Erythroblast (primary cell): ENCODE data around the gene ABI1.

Source experiments
- DNase-seq, 2 experiments: peaks; one replicate each; lab custom pipeline; 2025; lab: John Stamatoyannopoulos, UW
- GATA1 ChIP-seq: IDR thresholded peaks from 2 replicates; pipeline ENCODE4 v1.6.1; 2011; ENCODE audit warnings: low read depth, mild to moderate bottlenecking, control low read depth, low read length, moderate library complexity
- POLR2A ChIP-seq: IDR thresholded peaks from 2 replicates; pipeline ENCODE4 v1.6.1; 2011; ENCODE audit warnings: mild to moderate bottlenecking, low read length

The ABI1 gene

DNA sequence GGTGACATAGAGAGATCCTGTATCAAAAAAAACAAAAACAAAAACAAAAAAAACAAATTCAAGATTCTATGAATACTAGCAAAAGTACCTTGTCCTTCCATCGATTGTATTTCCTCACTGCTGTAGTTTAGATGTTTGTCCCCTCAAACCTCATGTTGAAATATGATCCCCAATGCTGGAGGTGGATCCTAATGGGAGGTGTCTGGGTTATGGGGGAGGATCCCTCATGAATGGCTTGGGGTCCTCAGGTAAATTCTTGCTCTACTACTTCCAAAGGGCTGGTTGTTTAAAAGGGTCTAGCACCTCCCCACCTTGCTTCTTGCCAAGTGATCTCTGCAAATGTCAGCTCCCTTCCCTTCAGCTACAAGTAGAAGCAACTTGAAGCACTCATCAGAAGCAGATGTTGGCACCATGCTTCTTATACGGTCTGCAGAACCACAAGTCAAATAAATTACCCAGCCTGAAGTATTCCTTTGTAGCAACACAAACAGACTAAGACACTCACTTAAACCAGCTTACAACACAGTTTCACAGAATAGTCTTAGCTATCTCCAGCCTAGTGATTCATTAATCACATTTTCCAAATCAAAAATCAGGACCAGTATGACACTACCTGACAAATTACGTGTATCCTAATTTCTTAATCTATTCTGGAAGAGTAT, 20.7 kb downstream of the ABI1 start:
- DNase-seq, result no peak
- TF ChIP-seq GATA1 (no peak), POLR2A (no peak)

DNA sequence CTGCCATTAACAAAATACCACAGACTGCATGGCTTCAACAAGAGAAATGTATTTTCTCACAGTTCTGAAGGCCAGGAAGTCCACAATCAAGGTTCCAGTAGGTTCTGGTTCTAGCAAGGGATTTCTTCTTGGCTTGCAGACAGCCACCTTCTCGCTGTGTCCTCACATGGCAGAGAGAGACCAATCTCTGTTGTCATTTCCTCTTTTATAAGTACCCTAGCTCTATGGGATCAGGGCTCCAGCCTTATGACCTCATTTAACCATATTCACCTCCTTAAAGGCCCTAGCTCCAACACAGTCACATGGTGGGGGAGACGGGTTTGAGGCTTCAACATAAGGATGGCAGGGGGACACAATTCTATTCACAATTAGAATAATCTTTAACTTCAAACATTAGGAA, 23.6 kb downstream of the ABI1 start:
- no peak for TF ChIP-seq GATA1
- no peak for TF ChIP-seq POLR2A
- no peak for DNase-seq

DNA sequence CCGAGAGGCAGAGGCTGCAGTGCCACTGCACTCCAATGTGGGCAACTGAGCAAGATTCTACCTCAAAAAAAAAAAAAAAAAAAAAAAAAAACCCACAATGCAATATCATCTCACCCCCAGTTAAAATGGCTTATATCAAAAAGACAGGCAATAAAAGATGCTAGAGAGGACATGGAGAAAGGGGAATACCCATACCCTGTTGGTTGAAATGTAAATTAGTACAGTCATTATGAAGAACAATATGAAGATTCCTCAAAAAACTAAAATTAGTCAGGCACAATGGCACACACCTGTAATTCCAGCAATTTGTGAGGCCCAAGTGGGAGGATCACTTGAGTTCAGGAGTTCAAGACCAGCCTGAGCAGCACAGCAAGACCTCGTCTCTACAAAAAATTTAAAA, 25.7 kb downstream of the ABI1 start:
- DNase-seq, result no peak
- TF ChIP-seq POLR2A (no peak), GATA1 (no peak)

DNA sequence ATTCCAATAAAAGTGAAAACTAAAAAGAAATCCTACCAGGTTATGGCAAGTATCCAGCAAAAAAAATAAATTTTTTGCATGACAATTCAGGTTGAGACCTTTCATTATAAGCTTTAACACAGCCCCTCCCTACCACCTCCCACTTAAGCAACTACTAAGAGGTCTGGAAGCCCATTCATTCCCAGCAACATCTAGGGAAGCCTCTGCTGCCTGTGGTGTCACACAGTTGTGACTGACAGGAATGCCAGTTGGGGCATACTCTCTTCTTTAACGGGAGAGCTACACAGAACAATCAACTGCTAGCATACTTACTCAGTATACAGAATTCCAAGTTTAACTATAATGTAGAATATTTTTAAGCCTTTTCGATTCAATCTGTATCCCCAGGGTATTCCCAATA, 27.8 kb downstream of the ABI1 start:
- no peak for DNase-seq
- TF ChIP-seq POLR2A, result no peak
- no peak for TF ChIP-seq GATA1

DNA sequence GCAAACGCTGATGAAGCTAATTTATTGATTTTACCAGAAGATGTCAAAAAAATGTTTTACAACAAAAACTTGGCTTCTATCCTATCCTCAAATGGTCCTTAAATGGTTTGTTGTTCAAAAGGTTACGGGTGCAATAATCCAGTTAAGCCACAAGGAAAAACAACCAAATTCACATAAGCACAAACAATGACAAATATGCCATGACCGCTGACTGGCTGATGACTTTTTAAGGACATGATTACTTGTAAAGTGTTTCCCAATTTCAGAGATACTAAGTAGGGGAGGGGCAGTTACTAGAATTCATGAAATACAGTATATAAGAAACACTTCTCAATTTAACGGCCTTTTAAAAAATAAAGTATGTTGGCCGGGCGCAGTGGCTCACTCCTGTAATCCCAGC, 28.8 kb downstream of the ABI1 start:
- TF ChIP-seq GATA1, result no peak
- no peak for TF ChIP-seq POLR2A
- no peak for DNase-seq

DNA sequence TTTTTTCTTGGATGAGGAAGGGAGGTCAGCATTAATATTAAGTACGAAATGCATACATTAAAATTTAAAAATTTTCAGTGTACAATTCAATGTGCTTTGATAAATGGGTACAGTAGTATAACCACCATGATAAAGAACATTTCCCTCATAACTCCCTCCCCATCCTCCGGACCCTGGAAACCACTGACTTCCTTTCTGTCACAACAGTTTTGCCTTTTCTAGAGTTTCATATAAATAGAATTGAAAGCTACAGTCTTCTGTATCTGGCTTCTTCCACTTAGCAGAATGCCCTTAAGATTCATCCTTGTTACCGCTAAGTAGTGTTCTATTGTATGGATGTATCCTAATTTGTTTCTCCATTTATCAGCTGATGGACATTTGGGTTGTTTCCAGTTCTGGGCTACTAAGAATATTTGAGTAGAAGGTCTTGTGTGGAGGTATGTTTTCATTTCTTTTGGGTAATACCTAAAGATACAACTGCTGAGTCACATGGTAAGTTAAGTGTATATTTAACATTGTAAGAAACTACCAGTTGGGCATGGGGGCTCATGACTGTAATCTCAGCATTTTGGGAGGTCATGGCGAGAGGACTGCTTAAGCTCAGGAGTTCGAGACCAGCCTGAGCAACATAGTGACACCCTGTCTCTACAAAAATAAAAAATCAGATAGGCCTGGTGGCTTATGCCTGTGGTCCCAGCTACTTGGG, 30.8 kb downstream of the ABI1 start:
- TF ChIP-seq GATA1, result no peak
- no peak for TF ChIP-seq POLR2A
- DNase-seq, result no peak

DNA sequence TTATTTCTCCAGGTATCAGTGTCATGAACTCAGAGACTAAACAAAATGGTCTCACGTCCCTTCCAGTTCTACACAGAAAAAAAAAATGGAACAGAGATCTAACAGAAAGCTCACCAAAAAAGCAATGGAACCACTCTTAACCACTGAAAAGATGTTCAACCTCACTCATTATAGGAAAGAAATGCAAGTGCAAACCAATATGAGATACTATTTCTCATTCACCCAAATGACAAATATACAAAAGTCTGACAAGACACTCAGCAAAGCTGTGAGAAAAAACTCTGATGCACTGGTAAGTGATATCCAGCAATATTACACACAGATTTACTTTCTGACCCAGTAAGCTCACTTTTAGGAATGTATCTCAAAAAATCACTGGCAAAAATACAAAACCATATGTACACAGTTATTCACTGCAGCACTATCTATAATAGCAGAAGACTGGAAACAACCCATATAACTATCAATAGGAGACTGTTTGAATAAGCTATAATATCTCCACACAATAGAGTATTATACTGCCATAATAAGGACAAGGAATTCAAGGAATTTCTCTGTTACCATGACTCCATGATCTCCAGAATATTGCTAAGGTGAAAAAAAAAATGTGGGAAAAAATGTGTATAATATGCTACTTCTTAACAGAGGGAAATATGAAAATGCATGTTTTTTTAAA, 36.6 kb downstream of the ABI1 start:
- no peak for DNase-seq
- TF ChIP-seq POLR2A (no peak), GATA1 (no peak)

DNA sequence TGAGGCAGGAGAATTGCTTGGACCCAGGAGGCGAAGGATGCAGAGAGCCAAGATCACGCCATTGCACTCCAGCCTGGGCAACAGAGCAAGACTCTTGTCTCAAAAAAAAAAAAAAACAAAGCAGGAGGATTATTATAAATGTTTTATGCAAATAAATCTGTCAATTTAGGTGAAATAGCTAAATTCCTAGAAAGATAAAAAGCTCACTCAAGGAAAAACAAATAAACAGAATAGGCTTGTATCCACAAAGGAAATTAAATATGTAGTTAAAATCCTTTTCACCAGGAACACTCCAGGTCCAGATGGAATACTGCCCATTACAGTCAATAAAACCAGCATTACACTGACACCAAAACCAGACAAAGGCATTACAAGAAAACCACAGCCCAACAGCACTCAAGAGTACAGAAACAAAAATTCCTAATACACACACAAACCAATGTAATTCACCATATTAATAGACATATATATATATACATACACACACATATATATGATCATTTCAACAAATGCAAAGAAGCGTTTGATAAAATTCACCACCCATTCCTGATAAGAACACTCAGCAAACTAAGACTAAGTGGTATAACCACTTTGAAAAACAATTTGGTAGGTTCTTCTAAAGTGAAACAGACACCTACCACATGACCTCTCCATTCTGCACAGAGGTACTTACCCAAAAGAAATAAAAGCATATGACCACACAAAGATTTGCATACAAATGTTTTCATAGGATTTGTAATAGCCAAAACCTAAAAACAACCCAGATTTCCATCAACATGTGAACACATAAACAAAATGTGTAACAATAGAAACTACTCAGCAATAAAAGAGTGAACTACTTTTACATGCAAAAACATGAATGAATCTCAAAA, 38.8 kb downstream of the ABI1 start:
- TF ChIP-seq GATA1 (no peak), POLR2A (no peak)
- DNase-seq, result no peak

DNA sequence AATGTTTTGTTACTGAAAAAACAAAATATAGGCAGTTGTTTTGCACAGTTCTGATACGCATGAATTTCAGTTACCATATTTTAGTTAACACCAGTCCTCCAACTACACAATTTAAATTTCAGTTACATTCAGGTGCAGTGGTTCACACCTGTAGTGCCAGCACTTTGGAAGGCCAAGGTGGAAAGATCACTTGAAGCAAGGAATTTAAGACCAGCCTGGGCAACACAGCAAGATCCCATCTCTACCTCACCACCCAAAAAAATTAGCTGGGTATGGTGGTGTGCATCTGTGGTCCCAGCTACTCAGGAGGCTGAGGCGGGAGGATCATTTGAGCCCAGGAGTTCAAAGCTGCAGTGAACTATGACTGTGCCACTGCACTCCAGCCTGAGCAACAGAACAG, 45.3 kb downstream of the ABI1 start:
- no peak for DNase-seq
- no peak for TF ChIP-seq GATA1
- TF ChIP-seq POLR2A, result no peak

DNA sequence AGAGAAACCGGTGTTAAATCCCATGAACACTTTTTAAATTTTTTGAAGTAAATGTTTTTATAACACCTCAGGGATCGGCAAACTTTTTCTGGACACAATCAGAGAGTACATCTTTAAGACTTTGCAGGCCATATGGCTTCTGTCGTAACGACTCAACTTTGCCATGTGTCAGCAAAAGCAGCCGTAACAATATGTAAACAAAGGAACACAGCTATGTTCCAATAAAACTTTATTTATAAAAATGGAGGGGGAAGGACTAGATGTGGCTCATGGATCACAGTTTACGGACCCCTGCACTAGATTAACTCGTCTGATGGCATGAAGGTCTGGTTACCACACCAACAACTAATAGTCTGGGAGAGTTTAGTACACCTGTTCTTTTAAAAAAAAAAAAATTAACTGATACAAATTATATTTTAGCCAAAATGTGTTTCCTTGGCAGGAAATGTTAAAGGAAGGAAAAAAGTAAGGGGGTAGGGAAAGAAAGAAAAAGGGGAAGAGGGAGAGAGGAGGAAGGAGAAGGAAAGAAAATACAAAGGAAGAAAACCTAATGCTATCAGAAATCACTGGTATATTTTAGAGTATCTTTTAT, 50.2 kb downstream of the ABI1 start:
- no peak for TF ChIP-seq GATA1
- no peak for TF ChIP-seq POLR2A
- no peak for DNase-seq

DNA sequence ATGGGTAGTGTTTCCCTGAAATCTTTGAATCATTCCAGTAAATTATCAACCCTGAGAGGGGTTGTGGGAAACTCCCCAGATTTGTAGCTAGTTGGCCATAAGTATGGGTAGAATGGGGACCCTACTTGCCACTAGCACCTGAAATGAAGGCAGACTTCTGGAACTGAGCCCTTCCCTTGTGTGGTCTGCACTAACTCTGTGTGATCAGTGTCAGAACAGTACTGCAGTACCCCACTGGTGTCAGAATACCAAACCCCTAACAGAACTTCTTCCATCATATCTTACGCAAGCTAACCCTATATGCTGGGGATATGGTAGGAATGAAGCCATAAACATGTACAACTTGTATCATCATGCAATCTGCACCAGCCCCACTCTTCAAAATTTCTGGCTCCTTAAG, 50.8 kb downstream of the ABI1 start:
- no peak for DNase-seq
- TF ChIP-seq GATA1, result no peak
- TF ChIP-seq POLR2A, result no peak

DNA sequence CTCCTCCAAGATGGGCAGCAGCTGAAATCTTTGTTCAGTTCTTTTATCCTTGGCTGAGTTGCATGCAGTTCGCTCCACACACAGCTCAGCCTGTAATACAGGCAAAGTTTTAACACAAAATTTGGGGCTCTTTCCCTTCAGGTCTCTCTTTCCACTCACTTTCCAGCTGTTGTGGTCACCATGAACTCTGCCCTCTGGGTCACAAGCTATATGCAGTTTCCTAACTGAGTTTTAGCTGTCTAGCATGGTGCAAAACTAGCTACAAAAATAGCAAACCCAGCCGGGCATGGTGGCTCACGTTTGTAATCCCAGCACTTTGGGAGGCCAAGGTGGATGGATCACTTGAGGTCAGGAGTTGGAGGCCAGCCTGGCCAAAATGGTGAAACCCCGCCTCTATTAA, 53.2 kb downstream of the ABI1 start:
- no peak for DNase-seq
- TF ChIP-seq POLR2A (no peak), GATA1 (no peak)

DNA sequence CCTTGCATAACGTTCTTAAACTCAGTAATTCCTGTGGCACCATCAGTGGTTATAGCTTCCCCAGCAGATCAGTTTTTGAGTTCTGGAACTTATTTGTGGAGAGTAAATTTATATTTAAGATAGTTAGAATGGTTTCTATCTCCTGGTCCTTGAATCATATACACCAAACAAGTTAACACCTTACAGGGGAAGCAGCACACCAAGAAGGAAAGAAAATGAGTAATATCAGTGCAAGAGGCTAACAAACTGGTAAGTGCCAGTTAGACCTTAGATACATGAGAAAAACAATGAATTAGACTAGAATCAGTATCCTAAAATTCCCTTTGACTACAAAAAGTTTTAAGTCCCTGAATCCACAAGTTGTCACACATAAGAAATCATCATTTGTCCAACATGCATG, 54.2 kb downstream of the ABI1 start:
- DNase-seq, result no peak

More for the DNA sequence above, 54.2 kb downstream of the ABI1 start:
- TF ChIP-seq GATA1 (no peak), POLR2A (no peak)
